GM11168 (cell line): ENCODE data around the gene RHO.

ENCODE experiments used
- in situ Hi-C: fragments of 300-500 bp; cut with MboI; formaldehyde crosslinking; loops from one replicate; pipeline ENCODE4 v1.12.0; 2022; ENCODE audit warnings: low sequenced_read_pairs; ENCODE audit not compliant: unreplicated experiment

Gene RHO

GRCh38 chr3:129572603-129573002 lies 44.2 kb downstream of the RHO start:
- in situ Hi-C loops: no loop called here

DNA sequence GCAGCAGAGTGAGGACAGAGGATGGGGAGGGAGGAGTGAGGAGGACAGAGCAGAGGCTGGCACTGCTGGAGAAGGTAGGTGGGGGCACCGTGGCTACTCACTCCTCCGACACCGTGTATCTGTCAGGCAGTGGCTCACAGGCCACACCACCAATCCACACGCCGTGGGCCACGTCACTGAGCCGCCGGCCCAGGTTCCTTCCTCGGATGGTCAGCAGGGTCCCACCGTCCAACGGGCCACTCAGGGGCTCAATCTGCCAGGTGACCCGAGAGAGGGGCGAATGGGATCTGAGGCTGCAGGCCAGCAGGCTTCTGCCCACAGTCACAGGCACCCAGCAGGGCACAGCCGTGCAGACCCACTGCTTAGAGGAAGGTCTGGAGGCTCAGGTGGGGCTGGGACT lies 45.1 kb downstream of the RHO start:
- in situ Hi-C loops: no loop called here

GRCh38 chr3:129574206-129574605 lies 45.8 kb downstream of the RHO start:
- in situ Hi-C loops: no loop called here

GRCh38 chr3:129575233-129575996 lies 47.0 kb downstream of the RHO start:
- in situ Hi-C loops: no loop called here

DNA sequence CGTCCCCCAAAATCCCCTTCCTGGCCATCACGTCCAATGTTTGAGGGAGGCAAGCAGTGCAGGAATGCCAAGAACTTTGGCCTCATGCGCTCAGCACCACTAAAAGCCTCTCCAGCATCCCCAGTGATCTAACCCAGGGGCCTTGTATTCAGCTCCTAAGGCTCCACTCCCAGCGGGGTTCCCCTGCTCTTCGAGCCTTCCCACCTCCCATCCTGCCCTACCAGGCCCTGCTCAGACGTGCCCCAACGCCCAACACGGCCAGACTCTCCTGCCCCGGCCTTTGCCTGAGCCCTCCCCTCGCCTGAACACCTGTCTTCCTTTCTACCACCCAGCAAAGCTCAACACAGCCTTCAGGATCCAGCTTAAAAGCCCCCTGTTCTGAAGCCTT lies 47.6 kb downstream of the RHO start:
- in situ Hi-C loops: no loop called here

- in situ Hi-C loops: no loop called here
These were observed 48.3 kb downstream of the RHO start for GRCh38 chr3:129576514-129577352.

DNA sequence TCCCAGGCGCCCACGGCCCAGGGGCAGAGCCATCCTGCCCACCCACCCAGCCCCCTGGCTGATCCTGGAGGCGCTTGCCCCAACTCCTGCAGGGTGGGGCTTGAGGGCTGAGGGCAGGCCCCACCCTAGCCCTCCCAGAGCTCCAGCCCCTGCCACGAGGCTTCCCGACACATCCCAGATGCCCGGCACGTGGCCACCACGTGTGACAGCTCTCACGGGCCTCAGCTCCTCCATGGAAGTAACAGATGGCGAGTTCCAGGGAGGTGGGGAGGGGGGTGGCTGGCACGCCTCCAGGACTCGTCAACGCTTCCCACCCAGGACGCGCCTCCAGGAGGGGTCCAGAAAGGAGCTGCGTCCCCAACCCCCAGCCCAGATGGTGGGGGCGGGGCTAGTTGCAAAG lies 48.9 kb downstream of the RHO start:
- in situ Hi-C loops: no loop called here

DNA sequence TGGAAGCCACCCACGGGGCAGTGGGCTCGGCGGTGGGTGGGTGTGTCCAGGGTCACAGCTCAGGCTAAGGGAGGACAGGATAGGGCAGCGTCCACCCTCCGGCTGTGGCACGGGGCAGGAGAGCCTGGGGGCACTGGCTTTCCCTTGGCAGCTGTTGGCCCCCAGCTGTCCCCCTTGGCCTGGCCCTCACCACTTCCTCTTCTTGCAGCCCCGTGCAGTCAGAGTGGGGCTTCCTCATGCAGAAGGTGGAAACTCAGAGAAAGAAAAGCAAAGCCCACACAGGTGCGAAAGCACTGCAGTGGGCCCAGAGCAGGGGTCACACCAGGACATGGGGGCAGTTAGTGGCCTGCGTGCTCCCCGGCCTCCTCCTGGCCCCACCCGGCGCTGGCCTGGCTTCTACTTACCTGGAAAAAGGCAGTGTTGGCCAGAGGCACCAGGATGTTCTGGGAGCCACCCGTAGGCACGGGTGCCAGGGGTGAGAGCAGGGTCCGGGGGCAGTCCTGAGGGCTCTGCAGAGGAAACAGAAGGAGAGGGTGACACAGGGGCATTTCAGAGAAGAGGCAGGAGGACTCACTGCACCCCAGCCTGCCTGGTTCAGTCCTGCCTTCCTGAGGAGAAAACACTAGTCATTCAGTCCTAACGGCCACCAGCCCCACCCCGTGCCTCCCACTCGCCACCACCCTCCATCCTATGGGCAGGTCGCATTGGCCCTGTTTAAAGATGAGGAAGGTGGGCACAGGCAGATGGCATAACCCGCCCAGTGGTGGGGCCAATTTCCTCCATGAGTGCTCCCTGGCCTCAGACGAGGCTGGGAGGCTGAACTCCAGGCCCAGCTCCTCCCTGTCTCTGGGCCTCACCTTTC lies 49.7 kb downstream of the RHO start:
- in situ Hi-C loops: no loop called here

GRCh38 chr3:129579991-129580390 lies 51.6 kb downstream of the RHO start:
- in situ Hi-C loops: no loop called here

DNA sequence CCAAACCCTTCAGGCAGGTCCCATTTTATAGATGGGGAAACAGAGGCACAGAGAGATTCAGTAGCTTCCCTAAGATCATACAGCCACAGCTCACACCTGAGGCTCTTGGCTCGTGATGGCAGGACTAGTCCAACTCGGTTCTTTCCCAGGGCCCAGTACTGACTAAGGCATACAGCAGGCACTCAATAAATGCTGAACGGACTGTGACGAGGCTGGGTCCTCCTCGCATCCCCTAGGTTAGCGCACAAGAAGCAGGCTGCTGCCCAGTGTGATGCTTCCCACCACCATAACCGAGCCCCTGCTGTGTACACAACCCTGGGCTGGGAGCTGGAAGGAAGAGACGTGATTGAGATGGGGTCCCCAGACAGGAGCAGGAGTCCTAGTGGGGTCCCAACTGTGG lies 53.2 kb downstream of the RHO start:
- in situ Hi-C loops: no loop called here

DNA sequence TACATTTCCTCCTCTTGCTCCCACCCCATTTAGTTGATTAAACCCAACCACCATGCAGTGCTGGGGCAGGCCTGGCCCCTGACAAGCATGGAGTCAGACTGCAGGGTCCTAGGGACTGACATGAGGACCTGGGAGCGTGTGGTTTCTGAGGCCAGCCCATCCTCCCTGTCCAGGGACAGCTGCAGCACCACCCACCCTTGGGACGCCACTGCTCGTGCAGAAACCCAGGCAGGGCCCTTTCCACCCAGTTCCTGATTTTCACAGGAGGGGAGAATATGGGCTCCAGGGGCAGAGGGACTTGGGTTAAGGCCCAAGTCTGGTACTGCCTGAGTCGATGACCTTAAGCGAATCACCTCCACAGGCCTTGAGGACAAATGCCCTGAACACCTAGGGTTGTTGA lies 54.4 kb downstream of the RHO start:
- in situ Hi-C loops: no loop called here

- in situ Hi-C loops: no loop called here
These were observed 54.9 kb downstream of the RHO start for GRCh38 chr3:129583289-129583688.

DNA sequence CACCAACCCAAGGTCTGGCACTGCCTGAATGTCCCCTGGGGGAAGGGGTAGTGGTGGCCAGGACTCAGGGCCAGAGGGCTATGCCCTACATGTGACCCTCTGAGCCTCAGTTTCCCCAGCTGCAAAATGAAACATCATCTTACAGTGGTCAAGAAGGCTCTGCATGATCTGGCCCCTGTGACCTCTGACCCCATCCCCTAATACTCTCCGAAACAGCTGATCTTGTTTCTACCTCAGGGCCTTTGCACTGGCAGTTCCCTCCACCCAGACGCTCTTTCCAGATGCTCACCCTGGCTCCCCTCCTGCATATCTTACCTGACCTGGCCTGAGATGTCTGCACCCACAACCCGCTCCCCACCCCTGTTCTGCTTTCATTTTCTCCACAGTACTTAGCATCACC lies 56.2 kb downstream of the RHO start:
- in situ Hi-C loops: no loop called here
